GM19099 (cell line): ENCODE data around the gene MINDY2.

ENCODE experiments used
- POLR2A ChIP-seq: IDR thresholded peaks from 3 replicates; pipeline ENCODE4 v1.6.1; 2011; ENCODE audit warnings: low read depth; ENCODE audit not compliant: insufficient read length; ENCODE audit errors: extremely low read depth

The MINDY2 gene

DNA sequence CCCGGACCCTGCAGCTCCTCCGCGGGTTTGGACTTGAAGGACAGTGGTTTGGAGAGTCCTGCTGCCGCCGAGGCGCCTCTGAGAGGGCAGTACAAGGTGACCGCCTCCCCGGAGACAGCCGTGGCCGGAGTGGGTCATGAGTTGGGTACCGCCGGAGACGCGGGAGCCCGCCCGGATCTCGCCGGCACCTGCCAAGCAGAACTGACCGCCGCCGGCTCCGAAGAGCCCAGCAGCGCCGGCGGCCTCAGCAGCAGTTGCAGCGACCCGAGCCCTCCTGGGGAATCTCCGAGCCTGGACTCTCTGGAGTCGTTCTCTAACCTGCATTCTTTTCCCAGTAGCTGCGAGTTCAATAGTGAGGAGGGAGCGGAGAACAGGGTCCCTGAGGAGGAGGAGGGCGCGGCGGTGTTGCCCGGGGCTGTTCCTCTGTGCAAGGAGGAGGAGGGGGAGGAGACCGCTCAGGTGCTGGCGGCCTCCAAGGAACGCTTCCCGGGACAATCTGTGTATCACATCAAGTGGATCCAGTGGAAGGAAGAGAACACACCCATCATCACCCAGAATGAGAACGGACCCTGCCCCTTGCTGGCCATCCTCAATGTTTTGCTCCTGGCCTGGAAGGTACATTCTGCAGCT, 634 bp downstream of the MINDY2 start:
- no peak for TF ChIP-seq POLR2A

DNA sequence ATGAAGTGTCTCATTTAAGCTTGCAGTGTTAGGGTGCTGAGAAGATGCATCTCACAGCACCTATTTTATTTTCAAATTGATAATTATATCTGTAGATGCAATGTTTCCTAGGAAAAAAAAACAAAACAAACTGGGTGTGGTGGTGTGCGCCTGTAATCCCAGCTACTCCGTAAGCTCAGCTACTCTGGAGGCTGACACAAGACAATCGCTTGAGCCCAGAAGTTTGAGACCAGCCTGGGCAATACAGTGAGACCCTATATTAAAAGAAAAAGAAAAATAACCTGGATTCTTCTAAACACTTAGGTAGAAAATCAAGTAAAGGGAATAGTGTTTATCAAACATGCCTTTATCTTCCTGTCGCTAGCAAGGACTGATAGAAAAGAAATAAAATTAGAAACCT, 1.9 kb downstream of the MINDY2 start:
- no peak for TF ChIP-seq POLR2A

DNA sequence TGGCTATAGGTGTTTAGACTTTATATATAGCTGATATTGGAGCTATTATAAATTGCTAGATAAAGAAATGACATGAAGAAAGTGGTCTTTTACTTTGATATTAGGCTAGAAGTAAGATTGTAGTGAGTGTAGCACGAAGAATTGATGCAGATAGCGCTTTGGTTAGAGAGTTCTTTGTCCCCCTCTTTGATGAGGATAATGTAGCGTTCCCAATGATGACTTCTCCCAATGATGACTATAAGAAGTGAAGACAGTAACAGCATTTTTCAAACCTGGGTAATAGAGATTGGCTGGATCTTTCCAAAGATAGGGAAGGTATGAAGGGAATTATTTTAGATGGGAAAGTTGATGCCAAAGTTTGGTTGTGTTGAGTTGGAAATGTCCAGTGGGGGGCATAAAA, 4.3 kb downstream of the MINDY2 start:
- TF ChIP-seq POLR2A, result no peak

DNA sequence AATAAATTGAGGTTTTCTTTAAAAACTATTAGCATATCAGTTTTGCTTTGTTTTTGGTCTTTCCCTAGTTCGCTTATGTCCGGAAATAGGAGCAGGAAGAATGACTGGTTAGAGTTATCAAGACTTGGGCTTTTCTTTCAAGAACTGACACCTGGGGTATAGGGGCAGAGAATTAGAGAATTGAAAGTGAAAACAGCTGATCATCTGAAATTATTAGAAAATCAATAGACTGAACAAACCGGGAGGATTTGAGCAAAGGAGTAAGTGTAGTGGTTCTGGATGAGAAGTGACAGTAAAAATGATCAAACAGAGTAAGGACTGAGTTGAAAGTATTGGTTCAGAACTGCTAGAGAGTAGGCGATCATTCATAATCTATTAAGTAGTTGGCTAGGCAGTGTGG, 6.0 kb downstream of the MINDY2 start:
- no peak for TF ChIP-seq POLR2A

DNA sequence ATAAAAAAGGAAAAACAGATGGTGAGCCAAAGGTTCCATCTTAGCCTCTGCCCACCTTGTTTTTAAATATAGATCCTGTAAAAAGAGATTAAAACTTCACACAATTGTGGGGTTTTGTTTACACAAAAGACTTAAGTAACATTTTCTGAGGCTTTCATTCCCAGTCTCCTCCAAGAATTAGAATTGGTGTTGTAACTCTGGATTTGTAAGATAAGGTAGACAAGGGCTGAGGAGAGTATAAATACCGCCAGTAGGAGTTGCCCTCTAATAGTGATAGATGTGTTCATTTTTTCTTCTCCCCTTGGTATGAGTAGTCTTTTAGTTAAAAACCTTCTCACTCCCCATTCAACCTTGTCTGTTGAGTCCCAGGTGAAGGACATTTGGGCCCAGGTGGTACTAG, 8.5 kb downstream of the MINDY2 start:
- no peak for TF ChIP-seq POLR2A

DNA sequence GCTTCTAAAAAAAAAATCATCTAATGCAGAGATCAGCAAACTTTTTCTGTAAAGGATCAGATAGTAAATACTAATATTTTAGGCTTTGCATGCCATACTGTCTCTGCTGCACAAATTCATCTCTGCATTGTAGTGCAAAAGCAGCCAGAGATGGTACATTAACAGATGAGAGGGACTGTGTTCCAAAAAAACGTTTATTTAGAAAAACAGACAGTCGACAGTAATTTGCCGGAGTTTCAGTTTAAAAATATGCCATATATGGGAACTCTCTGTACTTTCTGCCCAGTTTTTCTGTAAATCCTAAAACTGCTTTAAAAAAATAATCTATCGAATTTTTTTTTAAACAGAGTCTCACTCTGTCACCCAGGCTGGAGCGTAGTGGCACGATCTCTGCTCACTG, 14.3 kb downstream of the MINDY2 start:
- no peak for TF ChIP-seq POLR2A

DNA sequence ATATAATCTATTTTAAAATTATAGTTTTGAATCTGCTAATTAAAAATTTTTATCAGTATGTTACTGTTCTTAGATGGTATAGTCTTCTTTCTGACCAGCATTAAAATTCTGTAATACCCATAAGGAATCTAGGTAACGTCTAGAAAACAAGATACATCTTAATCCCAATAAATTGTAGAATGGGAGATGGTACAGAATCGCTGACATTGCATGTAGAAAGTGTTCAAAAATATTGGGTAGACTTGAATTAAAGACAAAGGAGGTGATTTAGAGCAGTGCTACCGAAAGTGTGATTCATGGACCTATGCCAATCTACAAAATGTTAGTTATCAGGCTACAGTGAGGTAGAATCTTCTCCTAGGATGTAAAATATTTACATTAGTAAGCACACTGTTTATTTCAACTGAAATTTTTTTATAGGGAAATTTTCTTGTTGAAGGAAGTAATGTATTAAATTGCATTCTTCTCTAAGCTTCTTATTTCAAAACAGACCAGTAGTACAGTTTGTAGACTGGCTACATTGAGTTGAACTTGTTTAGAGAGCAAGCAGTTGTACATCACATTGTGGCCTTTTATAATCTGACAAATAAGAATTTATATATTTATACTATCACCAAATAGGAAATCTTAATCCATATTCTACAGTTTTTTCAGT, 17.1 kb downstream of the MINDY2 start:
- no peak for TF ChIP-seq POLR2A

DNA sequence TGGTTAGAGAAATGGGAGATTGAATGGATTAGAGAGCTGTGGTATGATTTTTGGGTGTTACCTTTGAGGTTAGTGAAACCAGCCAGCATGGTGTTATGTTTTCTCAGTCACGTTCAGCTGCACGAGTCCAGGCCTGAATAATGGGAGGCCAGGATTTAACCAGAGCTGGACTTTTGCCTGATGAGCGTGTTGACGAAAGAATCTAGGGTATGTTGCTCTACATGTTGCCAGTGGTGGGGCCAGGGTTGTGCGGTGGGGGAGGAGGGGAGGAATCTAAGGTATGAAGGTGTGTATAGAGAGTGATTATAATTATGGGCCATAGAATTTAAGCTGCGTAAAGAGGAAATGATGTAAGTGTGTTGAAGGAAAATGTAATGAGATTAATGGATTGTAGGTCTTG, 22.8 kb downstream of the MINDY2 start:
- TF ChIP-seq POLR2A, result no peak

DNA sequence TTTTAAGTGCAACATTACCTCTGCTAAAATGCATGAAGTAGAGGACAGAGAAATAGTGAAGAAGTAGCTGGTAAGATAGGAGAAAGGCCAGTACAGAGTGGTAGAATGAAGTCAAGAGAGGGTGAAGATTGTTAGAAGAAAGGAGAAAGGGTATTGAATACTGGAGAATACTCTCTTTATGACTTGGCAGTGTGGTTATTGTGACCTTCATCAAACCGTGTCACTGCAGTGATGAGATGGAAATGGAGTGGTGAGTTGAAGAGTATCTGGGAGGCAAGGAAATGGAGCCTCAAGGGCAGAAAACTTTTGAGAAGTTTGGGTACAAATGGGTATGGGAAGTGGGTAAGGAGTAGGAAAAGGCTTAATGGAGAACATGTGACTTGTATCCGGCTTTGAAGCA, 24.7 kb downstream of the MINDY2 start:
- TF ChIP-seq POLR2A, result no peak

DNA sequence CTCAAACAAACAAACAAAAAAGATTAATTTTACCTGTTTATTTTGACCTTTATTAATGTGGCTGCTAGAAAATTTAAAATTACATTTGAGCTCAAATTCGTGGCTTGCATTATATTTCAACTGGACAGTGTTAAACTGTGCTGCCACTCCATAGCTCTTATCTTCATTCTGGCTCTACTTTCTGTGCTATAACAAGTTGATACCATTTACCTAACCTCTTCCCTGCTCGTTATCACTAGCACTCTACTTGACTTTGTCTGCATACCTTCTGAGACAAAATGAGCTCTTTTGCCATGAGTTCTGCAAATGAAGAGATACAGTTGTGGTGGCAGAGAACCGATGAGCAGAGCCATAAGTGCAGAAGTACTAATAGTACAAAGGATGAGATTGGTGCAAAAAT, 26.4 kb downstream of the MINDY2 start:
- TF ChIP-seq POLR2A, result no peak

DNA sequence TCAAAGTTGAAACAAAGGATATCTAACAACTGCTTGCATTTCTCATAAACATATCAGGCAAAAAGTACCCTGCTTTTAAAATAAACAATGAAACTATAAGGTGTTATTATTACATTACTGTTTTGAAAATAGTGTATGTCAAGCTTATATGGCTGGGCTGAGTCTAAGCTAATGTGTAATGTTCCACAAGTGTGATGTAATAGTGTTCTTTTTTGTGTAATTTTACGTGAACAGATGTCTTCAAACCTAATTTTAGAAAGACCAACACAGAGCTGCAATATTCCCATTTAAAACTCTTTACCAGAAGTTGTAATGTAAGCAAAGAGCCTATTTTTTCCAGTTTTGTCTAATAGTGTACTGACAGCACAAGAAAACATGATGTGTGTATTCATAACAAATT, 34.0 kb downstream of the MINDY2 start:
- TF ChIP-seq POLR2A, result no peak

DNA sequence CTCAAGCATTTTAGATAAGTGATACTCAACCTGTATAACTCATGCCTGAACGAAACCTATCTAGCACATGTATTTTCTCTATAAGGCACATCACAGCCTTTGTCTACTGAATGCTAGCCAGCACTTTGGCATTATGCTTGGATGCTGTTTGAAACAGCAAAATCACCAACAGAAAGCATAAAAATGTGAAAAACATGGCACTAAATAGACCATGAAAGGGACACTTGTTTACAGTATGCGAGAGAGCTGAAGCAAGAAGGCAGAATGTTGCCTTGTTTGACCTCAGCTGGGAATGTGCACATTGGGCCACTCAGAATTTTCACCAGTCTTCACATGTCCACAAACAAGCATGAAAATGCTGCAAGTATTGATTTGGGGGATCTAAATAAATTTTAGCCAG, 59.5 kb downstream of the MINDY2 start:
- TF ChIP-seq POLR2A, result no peak

DNA sequence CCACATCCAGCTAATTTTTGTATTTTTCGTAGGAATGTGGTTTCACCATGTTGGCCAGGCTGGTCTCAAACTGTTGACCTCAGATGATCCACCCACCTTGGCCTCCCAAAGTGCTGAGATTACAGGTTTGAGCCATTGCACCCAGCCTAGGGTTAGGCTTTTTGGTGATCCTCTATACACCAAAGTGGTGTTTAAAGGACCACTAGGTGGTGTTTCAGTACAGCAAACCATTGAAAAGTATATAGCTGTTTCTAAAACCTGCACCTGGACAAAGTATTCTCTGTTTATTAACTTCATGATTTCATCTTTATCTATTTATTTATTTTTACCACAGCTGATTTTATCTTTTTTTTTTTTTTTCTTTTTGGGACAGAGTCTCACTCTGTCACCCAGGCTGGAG, 68.4 kb downstream of the MINDY2 start:
- no peak for TF ChIP-seq POLR2A

DNA sequence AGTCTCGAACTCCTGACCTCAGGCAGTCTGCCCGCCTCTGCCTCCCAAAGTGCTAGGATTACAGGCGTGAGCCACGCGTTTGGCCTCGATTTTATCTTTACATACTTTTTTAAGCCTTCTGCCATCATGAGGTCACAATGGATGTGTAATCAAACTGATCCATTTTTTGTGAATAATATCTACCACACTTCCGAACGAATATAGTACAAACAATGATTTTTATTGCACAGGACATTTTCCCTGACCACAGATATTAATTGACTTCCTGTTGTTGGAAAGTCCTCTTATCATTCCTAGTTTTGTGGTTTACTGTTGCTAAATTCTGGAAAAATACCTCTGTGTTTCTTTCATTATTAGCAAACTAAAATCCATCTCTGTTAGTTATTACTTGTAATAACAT, 68.9 kb downstream of the MINDY2 start:
- TF ChIP-seq POLR2A, result no peak

DNA sequence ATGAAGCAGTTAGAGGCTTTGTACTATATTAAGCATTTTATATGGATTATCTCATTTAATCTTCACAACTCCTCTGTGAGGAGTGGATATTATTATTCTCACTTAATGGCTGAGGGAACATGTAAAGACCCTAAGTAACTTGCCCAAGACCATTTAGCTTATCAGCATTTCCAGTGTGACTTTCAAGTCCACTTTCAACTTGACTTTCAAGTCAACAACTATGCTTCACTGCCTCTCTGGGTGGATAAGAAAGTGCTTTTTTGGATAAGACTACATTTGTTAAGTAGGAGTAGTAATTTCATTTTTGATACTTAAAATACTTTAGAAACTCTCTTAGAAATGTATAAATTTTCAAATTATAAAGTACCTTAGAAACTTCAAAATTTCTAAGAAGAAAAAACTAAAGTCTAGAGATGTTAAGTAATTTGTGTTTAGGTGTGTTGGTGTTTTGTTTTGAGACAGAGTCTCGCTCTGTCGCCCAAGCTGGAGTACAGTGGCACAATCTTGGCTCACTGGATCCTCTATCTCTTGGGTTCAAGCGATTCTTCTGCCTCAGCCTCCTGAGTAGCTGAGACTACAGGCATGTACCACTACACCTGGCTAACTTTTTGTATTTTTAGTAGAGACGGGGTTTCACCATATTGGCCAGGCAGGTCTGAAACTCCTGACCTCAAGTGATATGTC, 71.8 kb downstream of the MINDY2 start:
- TF ChIP-seq POLR2A, result no peak

DNA sequence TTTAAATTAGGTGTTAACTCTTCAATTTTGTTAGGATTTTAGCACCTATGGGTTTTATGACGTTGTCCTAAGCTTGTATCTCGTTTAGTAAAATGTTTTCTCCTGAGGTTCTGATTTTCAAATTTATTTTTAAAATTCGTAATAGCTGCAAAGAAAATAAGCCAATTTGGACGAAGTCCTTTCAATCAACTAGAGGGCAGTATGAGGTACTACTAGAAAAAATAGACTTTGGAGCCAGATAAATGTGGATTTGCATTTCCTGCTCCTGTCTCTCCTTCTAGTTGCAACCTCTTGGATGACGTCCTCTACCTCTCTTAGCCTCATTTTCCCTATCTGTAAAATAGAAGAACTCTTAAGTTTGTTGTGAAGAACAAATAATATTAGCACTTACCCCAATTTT, 81.2 kb downstream of the MINDY2 start:
- TF ChIP-seq POLR2A, result no peak

DNA sequence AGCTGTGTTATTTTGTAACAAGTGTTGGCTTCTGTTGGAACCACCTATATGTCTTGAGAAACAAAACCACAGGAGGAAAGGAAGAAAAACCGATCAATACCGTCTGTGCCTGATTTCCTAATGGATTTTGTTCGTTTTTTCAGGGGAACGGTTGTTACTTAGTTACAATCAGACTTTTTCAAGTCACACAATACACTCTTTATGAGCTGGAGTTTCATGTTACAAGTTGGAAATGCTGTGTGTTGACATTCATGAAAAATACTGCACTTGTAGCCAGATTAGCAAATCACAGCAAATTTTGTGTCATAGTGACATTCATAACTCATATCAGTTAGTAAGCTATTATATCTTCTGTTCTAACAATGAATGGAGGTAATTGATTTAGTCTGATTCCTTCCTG, 83.5 kb downstream of the MINDY2 start:
- no peak for TF ChIP-seq POLR2A

DNA sequence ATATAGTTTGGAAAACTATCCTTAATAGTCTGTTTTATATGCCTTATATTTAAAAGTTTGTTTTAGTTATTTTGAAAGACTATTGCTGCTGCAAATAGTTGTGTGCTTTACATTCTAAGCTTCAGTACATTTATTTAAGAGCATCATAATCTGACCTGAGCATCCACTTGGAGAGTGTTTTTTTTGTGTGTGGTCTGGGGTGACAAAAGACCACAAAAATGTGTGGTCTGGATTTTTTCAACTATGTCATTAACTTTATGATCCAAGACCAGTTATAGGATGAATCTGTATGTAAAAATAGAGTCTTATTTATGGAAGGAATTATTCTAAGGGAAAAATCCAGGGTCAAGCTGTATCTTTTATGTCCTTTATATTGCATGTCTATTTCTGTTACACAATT, 85.0 kb downstream of the MINDY2 start:
- no peak for TF ChIP-seq POLR2A
